Measurements from ENCODE around the gene EIF4E2.

The EIF4E2 gene

DNA sequence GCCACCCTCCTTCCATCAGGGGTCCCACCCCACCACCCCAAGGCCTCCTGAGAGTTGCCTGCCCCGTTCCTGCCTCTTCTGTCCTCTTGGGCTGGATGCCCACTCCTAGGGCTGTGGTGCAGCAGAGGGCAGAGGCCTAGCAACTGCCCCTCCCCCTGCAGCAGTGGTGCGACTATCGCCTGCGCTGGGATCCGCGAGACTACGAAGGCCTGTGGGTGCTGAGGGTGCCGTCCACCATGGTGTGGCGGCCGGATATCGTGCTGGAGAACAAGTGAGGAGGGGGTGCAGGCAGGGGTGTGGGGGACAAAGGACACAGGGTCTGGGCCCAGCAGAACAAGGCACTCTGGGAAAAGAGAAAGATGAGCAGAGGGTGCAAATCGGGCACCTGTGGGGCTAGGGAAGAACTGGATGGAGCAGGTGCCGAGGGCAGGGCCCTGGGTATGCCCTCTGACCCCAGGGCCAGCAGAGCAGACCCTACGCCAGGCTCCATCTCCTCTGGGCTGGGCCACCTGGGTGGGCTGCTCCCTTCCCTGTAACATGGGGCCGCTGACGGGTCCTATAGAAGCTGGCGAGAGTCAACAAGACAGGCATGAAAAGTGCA lies 9.9 kb upstream of the EIF4E2 start:
- no peak overlapping the region for H3K4me3 Mint-ChIP-seq
- peaks cover 5% of the 10 kb centered on the region for H3K4me1 Mint-ChIP-seq (ENCODE audit: low read depth)
- H3K36me3 Mint-ChIP-seq (ENCODE audit: low read depth) = peaks cover 2% of the 10 kb centered on the region
- H3K27ac Mint-ChIP-seq = no peak overlapping the region
- peaks cover 5% of the 10 kb centered on the region for H3K27me3 Mint-ChIP-seq
- no peaks in the 10 kb centered on the region for H3K9me3 Mint-ChIP-seq

DNA sequence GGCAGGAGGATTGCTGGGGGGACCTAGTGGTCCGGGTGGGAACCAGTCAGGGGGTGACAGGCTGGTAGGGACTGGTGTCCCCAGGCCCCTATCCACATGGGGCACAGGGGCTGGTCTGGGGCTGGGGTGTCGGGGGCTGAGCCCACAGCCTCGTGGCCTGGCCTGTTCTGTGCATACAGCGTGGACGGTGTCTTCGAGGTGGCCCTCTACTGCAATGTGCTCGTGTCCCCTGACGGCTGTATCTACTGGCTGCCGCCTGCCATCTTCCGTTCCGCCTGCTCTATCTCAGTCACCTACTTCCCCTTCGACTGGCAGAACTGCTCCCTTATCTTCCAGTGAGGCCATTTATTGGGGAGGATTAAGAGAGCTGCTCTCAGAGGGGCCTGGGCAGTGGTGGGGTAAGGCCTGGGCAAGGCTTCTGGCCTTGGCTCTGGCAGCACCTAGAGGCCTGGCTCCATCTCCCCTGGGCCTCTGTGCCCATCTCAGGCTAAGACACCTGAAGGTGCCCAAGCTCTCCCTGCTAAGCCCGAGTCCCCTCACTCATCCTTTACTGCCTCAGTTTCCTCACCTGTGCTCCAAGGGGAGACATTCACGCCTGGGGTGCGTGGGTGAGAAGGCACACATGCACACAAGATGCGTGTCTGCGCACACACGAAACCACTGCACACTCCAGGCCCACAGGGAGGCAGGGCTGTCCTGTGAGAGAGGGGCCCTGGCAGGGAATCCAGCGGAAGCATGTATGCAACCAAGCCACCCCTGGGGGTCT lies 9.1 kb upstream of the EIF4E2 start:
- peaks cover 9% of the 10 kb centered on the region for H3K36me3 Mint-ChIP-seq (ENCODE audit: low read depth)
- no peak overlapping the region for H3K27ac Mint-ChIP-seq
- peaks cover 5% of the 10 kb centered on the region for H3K27me3 Mint-ChIP-seq
- H3K4me3 Mint-ChIP-seq = no peak overlapping the region
- no peaks in the 10 kb centered on the region for H3K9me3 Mint-ChIP-seq
- H3K4me1 Mint-ChIP-seq (ENCODE audit: low read depth) = peaks cover 6% of the 10 kb centered on the region

DNA sequence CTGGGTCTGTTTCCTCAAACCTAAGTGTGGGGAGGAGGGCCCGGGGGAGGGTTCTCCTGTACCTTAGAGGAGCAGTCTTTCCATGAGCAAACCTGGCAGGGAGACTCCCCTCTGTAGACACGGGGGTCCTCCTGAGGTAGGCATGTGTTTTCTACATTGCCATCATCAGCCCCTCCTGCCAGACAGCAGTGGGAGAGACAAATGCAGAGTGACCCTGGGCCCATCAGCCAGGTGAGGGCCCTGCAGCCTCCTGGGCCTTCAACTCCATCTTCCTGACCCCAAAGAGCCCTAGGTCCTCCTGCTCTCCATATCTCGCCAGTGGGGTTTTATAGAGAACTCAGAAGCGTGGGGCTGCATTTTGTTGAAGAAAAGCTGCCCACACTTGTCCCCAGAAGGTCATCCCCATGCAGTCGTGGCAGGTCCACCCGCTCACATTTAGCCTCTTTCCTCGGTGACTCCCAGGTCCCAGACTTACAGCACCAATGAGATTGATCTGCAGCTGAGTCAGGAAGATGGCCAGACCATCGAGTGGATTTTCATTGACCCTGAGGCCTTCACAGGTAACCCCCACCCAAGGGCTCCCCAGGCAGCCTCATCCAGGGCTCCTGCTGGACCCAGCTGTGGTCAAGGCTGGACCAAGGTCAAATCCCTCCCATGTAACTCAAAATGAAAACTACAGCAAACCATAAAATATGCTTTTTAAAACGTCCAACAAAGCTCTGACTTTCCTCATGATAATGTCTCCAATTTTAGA lies 8.4 kb upstream of the EIF4E2 start:
- H3K27ac Mint-ChIP-seq = no peak overlapping the region
- H3K9me3 Mint-ChIP-seq = no peaks in the 10 kb centered on the region
- peaks cover 10% of the 10 kb centered on the region for H3K4me1 Mint-ChIP-seq (ENCODE audit: low read depth)
- peaks cover 4% of the 10 kb centered on the region for H3K27me3 Mint-ChIP-seq
- H3K36me3 Mint-ChIP-seq (ENCODE audit: low read depth) = peaks cover 13% of the 10 kb centered on the region
- no peak overlapping the region for H3K4me3 Mint-ChIP-seq

DNA sequence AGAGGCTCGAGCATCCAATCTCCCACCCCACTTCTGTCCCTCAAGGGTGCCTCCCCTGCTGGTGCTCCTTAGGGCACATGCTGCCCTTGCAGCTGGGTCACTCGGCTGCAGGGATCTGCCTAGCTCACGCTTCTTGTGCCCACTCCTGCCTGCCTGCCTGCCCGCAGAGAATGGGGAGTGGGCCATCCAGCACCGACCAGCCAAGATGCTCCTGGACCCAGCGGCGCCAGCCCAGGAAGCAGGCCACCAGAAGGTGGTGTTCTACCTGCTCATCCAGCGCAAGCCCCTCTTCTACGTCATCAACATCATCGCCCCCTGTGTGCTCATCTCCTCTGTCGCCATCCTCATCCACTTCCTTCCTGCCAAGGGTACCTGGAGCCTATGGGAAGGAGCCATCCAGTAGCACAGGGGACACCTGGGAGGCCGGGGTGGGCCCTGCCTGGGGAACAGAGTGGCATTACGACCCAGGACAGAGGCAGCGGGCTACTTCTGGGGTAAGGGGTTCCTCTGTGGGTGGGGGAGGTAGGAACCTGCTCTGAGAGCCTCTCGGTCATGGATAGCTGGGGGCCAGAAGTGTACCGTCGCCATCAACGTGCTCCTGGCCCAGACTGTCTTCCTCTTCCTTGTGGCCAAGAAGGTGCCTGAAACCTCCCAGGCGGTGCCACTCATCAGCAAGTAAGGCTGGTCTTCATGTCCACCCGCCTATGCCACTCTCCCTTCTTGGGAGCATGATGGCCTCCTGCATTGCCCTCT lies 7.6 kb upstream of the EIF4E2 start:
- Mint-ChIP-seq H3K4me3 (no peak overlapping the region), H3K4me1 (ENCODE audit: low read depth) (peaks cover 18% of the 10 kb centered on the region), H3K9me3 (no peaks in the 10 kb centered on the region), H3K36me3 (ENCODE audit: low read depth) (peaks cover 21% of the 10 kb centered on the region), H3K27ac (no peak overlapping the region), H3K27me3 (no peaks in the 10 kb centered on the region)

DNA sequence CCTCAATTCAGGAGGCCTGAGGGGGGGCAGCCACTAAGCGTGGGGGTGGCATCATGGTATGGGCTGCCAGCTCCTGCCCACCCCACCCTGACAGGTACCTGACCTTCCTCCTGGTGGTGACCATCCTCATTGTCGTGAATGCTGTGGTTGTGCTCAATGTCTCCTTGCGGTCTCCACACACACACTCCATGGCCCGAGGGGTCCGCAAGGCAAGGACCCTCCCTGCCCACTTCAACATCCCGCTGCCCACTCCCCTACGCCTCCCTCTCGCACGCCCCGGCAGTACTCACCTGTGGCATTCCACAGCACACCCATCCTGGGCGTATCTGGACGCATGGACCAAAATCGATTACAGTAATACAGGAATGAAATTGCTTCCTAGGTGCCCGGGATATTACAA lies 7.0 kb upstream of the EIF4E2 start:
- Mint-ChIP-seq H3K4me1 (ENCODE audit: low read depth) (peaks cover 24% of the 10 kb centered on the region), H3K4me3 (no peak overlapping the region)

DNA sequence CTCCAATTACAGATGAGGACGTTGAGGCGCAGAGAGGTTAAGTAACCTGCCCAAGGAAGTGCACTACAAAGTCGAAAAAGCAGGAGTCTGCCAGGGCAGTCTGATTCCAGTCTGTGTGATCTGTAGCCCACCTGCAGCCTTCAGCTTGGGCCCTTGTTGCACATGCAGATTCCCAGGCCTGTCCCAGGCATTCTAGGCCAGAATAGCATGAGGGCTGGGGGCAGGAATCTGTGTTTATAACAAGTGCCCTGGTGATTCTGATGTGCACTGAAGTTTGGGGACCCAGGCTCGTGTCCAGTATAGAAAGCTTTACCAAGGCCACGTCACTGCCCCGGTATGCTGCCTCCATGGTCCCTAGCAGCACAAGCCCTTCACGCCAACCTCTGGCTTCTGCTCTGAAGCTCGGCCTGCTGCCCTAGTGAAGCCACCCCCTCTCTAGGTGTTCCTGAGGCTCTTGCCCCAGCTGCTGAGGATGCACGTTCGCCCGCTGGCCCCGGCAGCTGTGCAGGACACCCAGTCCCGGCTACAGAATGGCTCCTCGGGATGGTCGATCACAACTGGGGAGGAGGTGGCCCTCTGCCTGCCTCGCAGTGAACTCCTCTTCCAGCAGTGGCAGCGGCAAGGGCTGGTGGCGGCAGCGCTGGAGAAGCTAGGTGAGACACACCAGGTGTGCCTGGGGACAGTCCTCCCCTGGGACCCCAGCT lies 6.4 kb upstream of the EIF4E2 start:
- Mint-ChIP-seq H3K36me3 (ENCODE audit: low read depth) (peaks cover 32% of the 10 kb centered on the region), H3K9me3 (peaks cover 5% of the 10 kb centered on the region), H3K27ac (no peak overlapping the region), H3K4me1 (ENCODE audit: low read depth) (peaks cover 26% of the 10 kb centered on the region), H3K4me3 (no peak overlapping the region), H3K27me3 (no peaks in the 10 kb centered on the region)

More for the DNA sequence above, 7.0 kb upstream of the EIF4E2 start:
- Mint-ChIP-seq H3K27me3 (no peaks in the 10 kb centered on the region), H3K27ac (no peak overlapping the region), H3K9me3 (peaks cover 2% of the 10 kb centered on the region), H3K36me3 (ENCODE audit: low read depth) (peaks cover 27% of the 10 kb centered on the region)

DNA sequence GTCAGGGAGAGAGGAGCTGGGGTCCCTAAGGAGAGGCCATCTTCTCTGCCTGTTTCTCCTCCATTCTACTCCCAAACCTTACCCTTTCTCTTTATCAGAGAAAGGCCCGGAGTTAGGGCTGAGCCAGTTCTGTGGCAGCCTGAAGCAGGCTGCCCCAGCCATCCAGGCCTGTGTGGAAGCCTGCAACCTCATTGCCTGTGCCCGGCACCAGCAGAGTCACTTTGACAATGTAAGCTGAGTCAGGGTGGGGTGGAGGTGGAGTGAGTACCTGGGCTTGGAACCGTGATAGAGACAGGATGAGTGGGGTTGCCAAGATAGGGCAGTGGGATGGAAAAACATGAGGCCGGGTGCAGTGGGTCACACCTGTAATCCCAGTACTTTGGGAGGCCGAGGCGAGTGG lies 5.8 kb upstream of the EIF4E2 start:
- Mint-ChIP-seq H3K27ac (no peak overlapping the region), H3K4me3 (no peak overlapping the region), H3K36me3 (ENCODE audit: low read depth) (peaks cover 38% of the 10 kb centered on the region), H3K4me1 (ENCODE audit: low read depth) (peaks cover 31% of the 10 kb centered on the region), H3K27me3 (no peaks in the 10 kb centered on the region), H3K9me3 (peaks cover 5% of the 10 kb centered on the region)

DNA sequence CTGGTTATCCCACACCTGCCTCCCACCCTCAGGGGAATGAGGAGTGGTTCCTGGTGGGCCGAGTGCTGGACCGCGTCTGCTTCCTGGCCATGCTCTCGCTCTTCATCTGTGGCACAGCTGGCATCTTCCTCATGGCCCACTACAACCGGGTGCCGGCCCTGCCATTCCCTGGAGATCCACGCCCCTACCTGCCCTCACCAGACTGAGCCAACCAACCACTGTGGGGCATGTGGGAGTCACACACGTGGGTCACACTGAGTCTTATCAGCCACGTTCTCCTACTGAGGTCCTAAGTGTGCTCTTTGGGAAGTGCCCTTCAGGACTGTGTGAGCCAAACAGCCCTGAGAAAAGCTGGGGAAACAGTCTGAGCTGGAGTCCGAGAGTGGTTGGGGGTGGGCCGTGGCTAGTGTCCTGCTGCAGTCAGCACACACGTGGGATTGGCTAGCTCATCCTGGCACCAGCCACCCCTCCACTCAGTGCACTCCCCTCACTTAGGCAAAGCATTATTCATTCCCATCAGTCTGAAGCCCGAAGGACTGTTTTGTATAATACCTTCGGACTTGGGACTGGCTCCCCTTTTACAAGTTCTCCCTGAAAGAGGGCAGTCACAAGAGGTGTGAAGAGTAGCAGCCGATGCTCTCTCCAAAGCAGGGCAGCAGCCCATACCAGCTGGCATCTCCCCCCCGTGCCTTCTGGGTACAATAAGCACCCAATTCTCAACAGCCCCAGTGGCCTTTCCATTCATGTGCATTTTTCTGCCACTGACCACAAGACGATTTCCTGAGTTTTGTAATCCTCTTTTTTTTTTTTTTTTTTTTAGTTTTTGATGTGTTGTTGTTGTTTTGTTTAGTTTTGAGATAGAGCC lies 4.7 kb upstream of the EIF4E2 start:
- Mint-ChIP-seq H3K9me3 (peaks cover 5% of the 10 kb centered on the region), H3K4me1 (ENCODE audit: low read depth) (peaks cover 34% of the 10 kb centered on the region), H3K27ac (no peak overlapping the region), H3K36me3 (ENCODE audit: low read depth) (peaks cover 44% of the 10 kb centered on the region), H3K27me3 (no peaks in the 10 kb centered on the region), H3K4me3 (no peak overlapping the region)

DNA sequence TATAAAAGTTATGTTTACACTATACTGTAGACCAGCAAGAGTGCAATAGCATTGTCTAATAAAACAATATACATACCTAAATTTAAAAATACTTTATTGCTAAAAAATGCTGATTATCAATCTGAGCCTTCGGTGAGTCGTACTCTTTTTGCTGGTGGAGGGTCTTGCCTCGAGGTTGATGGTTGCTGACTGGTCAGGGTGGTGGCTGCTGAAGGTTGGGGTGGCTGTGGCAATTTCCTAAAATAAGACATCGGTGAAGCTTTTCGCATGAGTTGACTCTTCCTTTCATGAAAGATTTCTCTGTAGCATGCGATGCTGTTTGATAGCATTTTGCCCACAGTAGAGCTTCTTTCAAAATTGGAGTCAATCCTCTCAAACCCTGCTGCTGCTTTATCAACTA lies 2.5 kb upstream of the EIF4E2 start:
- Mint-ChIP-seq H3K36me3 (ENCODE audit: low read depth) (peaks cover 49% of the 10 kb centered on the region), H3K4me3 (peak overlapping the region; percentile 45), H3K4me1 (ENCODE audit: low read depth) (peaks cover 51% of the 10 kb centered on the region), H3K9me3 (peaks cover 5% of the 10 kb centered on the region), H3K27ac (peak overlapping the region; percentile 23), H3K27me3 (no peaks in the 10 kb centered on the region)

DNA sequence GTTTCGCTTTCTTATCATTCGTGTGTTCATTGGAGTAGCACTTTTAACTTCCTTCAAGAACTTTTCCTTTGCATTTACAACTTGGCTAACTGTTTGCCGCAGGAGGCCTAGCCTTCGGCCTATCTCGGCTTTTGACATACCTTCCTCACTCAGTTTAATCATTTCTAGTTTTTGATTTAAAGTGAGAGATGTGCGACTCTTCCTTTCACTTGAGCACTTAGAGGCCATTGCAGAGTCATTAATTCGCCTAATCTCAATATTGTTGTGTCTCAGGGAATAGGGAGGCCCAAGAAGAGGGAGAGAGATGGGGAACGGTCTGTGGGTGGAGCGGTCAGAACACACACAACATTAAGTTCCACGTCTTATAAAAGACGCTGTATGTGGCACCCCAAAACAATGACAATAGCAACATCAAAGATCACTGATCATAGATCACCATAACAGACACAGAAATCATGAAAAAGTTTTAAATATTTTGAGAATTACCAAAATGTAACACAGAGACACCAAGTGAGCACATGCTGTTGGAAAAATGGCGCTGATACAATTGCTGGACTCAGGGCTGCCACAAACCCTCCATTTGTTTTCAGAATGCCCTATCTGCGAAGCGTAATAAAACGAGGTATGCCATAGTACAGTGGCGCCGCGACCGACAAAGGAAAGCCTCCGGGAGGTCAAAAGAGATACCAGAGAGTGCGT lies 685 bp upstream of the EIF4E2 start:
- peak overlapping the region; percentile 99 for H3K27ac Mint-ChIP-seq
- H3K27me3 Mint-ChIP-seq = no peaks in the 10 kb centered on the region
- H3K9me3 Mint-ChIP-seq = peaks cover 5% of the 10 kb centered on the region
- peaks cover 69% of the 10 kb centered on the region for H3K4me1 Mint-ChIP-seq (ENCODE audit: low read depth)
- H3K36me3 Mint-ChIP-seq (ENCODE audit: low read depth) = peaks cover 54% of the 10 kb centered on the region
- H3K4me3 Mint-ChIP-seq = peak overlapping the region; percentile 98

DNA sequence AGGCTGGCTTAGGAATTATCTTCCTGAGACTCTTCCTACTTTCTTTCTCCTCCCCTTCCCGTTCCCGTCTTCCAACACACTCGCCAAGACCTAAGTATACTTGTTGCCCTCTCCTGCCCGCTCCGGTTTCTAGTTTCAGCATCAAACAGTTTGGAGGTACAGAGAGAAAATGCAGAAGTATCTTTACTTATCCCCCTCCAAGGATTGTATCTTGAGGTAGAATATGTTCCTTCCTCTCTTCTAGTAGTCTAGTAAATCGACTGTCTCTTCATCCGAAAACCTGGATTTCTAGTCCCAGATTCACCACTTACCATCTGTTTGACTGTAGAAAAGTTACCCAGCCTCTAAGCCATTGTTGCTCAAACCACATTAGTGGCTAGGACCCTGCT lies 755 bp downstream of the EIF4E2 start:
- Mint-ChIP-seq H3K4me1 (ENCODE audit: low read depth) (peaks cover 69% of the 10 kb centered on the region), H3K27ac (peak overlapping the region; percentile 85), H3K36me3 (ENCODE audit: low read depth) (peaks cover 52% of the 10 kb centered on the region), H3K4me3 (peak overlapping the region; percentile 98), H3K9me3 (peaks cover 5% of the 10 kb centered on the region), H3K27me3 (no peaks in the 10 kb centered on the region)

DNA sequence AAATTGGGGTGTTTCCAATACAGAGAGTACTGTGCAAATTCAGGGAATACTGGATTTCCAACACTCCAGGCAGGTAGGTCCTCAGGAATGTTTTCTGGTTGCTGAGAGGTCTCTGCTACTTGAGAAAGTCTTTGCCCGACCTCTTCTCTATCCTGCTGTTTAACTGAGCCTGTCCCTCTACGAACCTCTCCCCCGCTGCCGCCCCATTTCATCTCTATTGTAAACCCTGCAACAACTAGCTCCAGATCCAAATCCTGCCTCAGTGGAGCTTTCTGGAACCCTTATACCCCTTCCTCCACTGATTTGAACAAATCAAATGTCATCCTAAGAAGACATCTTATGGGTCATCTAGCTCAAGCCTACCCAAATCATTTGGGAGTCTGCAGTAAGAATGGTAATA lies 1.3 kb downstream of the EIF4E2 start:
- H3K27me3 Mint-ChIP-seq = no peaks in the 10 kb centered on the region
- peaks cover 51% of the 10 kb centered on the region for H3K36me3 Mint-ChIP-seq (ENCODE audit: low read depth)
- H3K4me3 Mint-ChIP-seq = peak overlapping the region; percentile 98
- H3K9me3 Mint-ChIP-seq = peaks cover 5% of the 10 kb centered on the region
- peaks cover 64% of the 10 kb centered on the region for H3K4me1 Mint-ChIP-seq (ENCODE audit: low read depth)
- peak overlapping the region; percentile 85 for H3K27ac Mint-ChIP-seq

DNA sequence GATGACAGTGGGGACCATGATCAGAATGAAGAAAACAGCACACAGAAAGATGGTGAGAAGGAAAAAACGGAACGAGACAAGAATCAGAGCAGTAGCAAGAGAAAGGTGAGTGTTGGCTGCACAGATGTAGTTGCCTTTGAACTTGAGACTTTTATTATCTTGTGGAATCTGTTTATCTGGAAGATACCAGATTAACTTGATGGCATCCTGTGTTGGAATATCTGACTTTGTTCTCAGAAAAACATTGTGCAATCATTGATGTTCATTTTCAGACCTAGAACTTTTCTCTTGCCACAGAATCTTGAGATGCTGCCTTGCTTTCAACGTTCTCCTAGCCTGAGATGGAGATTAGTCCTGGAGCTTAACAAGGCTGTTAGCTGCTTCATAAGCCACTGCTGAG lies 5.9 kb downstream of the EIF4E2 start:
- Mint-ChIP-seq H3K4me1 (ENCODE audit: low read depth) (peaks cover 32% of the 10 kb centered on the region), H3K27ac (no peak overlapping the region), H3K9me3 (no peaks in the 10 kb centered on the region), H3K36me3 (ENCODE audit: low read depth) (peaks cover 51% of the 10 kb centered on the region), H3K4me3 (no peak overlapping the region), H3K27me3 (no peaks in the 10 kb centered on the region)

All from stimulated activated naive CD8-positive, alpha-beta T cell treated with anti-CD3 and anti-CD28 coated beads, Interleukin-15, Interleukin-2, amounts not matched to agents 100 ng/mL and 50 ng/mL, for 24 hours (primary cell).